SU-DHL-6 (cell line): ENCODE measurements around the gene IFIH1.

ENCODE experiments used
- CTCF ChIP-seq: fragments of 200-600 bp; sonication (generic); IDR thresholded peaks from one replicate; pipeline ENCODE4 v1.5.1; 2017; ENCODE audit warnings: antibody characterized with exemption, mild to moderate bottlenecking, low read length, moderate library complexity; ENCODE audit not compliant: insufficient read depth, poor library complexity, severe bottlenecking
- EZH2phosphoT487 ChIP-seq: fragments of 200-600 bp; sonication (generic), shearing (Covaris generic); conservative IDR thresholded peaks from 2 replicates; pipeline ENCODE4 v1.6.1; 2018; ENCODE audit warnings: mild to moderate bottlenecking, antibody characterized with exemption, low read length, moderate library complexity, mixed read lengths

- no peak for TF ChIP-seq CTCF
- no peak for TF ChIP-seq EZH2phosphoT487
Measured at GRCh38 chr2:162340822-162341221, 22.3 kb upstream of the IFIH1 start.
